ENCODE results near the gene CABP7.

Gene CABP7

DNA sequence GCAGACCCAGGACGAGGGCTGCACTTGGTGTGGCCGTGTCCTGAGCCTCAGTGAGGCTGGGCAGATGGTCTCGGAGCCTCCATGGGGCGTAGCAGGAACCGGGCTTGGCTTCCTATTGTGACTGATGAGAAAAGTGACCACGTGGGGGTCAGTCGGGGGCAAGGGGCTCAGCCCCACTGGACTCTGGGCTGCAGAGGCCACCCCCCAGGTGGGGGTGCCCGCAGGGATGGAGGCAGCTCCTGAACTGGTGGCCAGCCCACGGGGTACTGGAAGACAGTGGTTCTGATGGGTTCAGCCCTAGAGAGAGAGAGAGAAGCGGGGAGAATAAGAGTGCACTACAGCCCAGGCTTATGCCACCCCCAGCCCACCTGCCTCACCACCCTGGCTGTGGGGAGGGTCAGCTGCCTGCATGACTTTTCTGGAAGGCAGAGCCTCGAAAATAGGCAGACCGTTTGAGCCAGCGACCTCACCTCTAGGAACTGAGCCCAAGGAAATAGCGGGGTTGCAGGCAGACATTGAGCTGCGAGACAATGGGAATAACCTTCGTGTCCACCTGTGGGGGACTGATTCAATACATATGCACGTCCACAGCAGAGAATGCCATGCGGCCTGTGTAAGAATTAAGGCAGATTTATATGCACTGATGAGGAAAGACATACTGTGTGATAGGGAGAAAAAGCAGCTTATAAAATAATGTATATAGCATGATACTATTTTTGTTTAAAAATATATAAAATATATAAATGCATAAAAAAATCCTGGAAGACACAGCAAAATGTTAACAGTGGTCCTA, 11.5 kb downstream of the CABP7 start:
- TF ChIP-seq, protein P1, sequence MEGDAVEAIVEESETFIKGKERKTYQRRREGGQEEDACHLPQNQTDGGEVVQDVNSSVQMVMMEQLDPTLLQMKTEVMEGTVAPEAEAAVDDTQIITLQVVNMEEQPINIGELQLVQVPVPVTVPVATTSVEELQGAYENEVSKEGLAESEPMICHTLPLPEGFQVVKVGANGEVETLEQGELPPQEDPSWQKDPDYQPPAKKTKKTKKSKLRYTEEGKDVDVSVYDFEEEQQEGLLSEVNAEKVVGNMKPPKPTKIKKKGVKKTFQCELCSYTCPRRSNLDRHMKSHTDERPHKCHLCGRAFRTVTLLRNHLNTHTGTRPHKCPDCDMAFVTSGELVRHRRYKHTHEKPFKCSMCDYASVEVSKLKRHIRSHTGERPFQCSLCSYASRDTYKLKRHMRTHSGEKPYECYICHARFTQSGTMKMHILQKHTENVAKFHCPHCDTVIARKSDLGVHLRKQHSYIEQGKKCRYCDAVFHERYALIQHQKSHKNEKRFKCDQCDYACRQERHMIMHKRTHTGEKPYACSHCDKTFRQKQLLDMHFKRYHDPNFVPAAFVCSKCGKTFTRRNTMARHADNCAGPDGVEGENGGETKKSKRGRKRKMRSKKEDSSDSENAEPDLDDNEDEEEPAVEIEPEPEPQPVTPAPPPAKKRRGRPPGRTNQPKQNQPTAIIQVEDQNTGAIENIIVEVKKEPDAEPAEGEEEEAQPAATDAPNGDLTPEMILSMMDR (IDR thresholded peaks at IDR 0.05), result no peak
- H3K4me3 ChIP-seq, result no peak overlapping the region
- DNase-seq (ENCODE audit: low spot score), result no peak
- H3K27ac ChIP-seq, result no peak overlapping the region

DNA sequence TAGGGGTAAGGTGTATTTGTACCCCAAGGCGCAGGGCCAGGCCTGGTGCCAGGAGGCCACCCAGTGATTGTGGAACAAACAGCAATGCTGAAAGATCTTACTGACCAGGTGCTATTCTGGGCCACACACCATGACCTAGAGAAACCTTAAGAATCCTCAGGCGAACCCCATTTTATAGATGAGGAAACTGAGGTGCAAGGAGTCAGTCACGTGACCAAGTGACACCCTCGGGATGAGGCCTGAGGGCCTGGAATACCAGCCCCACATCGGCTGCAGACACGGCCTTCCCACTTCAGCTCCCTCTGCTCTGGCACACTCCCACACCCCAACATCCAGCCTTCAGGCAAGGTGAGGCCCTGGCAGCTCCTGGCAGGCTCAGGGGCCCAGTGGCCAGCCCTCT, 13.1 kb downstream of the CABP7 start:
- TF ChIP-seq, protein P1 (IDR thresholded peaks at IDR 0.05), result no peak
- no peak overlapping the region for H3K4me3 ChIP-seq
- H3K27ac ChIP-seq, result no peak overlapping the region
- no peak for DNase-seq (ENCODE audit: low spot score)

DNA sequence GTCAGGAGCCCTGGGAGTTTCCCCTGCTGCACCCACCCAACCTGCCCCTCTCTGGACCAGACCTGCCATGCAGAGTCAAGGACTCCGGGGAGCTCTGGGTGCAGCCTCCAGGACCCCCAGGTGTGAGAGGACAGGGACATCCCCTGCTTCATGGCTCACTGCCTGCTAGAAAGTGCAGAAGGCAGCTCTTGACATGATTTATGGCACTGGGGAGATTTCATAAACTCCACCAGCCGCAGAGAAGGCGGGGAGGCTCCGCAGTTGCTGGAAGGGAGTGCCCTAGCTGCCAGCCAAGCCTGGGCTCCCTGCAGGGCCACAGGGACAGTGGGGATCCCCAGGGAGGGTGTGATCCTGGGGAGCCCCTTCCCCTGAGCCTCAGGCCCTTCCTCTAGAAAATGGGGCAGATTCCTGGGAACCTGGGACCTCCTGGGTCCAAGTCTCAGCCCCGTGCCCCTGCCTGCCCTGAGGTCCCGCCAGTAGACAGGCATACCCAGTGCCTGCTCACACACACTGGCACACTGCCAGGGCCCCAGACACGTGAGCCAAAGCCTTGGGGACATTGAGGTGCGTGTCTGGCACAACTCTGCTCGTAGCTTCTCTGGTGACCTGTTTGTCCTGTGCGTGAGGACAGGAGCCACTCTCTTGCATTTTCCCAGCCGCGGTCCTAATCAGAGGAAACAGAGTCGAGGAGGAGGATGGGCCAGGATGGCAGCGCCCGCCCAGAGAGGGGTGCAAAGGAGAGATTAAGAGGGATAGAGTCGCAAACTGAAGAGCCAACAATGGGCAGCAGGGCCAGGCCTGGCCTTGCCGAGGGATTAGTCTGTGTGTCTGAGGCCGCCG, 13.8 kb downstream of the CABP7 start:
- H3K27ac ChIP-seq, result no peak overlapping the region

DNA sequence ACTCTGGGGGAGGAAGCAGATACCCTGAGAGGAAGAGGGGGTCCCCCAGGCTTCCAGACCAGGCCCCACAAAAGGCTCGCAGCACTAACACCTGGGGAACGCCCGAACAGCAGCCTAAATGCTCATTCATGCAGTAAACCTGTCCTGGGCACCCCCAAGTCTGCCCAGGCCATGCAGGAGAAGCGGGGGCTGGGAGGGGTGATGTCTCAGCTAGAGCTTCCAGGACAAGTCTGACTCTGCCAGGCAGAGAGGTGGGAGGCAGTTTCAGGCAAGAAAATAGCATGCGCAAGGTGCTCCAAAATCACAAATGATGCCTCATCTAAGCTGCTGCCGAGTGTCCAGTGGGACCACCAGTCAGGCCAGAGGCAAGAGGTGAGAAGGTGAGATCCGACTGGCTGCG, 14.6 kb downstream of the CABP7 start:
- no peak for DNase-seq (ENCODE audit: low spot score)
- no peak overlapping the region for H3K27ac ChIP-seq
- H3K4me3 ChIP-seq, result no peak overlapping the region
- TF ChIP-seq, protein P1 (IDR thresholded peaks at IDR 0.05), result no peak

More for the DNA sequence above, 13.8 kb downstream of the CABP7 start:
- TF ChIP-seq, protein P1 (IDR thresholded peaks at IDR 0.05), result no peak
- DNase-seq (ENCODE audit: low spot score), result no peak
- H3K4me3 ChIP-seq, result no peak overlapping the region

DNA sequence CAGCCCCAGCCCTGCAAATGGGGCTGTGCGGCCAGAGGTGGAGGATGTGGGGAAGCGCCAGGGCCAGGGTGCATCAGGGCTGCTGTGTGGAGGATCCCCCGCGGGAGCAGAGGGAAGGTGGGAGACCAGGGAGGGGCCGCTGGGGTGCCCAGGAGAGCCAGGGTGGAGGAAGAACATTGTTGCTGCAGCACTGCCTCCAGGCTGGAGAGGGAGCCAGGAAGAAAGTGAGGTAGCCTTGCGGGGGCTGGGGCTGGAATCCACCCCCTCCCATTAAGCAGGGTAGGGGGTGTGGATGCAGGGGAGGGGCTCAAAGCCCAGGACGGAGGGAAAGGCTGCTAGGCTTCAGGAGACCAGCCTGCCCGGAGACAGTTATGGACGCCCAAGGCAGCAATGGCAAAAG, 15.0 kb downstream of the CABP7 start:
- H3K27ac ChIP-seq, result no peak overlapping the region
- H3K4me3 ChIP-seq, result no peak overlapping the region
- DNase-seq (ENCODE audit: low spot score), result no peak
- TF ChIP-seq, protein P1 (IDR thresholded peaks at IDR 0.05), result no peak

DNA sequence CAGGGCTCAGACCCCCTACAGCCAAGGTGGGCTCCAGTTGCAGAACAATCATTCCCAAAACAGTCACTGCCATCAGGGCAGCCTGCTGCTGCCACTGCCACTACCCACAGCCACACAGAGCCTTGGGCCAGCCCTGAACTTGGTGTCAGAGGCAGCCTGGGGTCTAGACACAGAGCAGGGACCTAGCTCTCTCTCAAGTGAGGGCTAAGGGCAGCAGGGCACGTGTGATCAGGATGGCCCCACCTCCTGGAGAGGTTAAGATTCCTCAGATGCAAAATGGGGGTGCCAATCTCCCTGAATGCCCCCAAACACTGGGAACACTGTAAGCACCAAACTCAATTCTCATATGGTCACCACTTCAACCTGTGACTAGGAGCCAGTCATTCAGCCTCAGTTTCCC, 15.6 kb downstream of the CABP7 start:
- no peak for DNase-seq (ENCODE audit: low spot score)
- Histone ChIP-seq H3K27ac (no peak overlapping the region), H3K4me3 (no peak overlapping the region)
- TF ChIP-seq, protein P1 (IDR thresholded peaks at IDR 0.05), result no peak
